ENCODE measurements around the gene RABGAP1L. TPM values are rescaled to one million over a fixed set of nuclear protein-coding genes. Genes with fewer than 3 reads are reported as not detected.

RABGAP1L gene
- total and polyA plus RNA-seq, 10 of the 15 experiments (the other 5 are each of a cell fraction or from before 2014, with no cell fraction given): 5.8 to 194 (median 113) TPM

DNA sequence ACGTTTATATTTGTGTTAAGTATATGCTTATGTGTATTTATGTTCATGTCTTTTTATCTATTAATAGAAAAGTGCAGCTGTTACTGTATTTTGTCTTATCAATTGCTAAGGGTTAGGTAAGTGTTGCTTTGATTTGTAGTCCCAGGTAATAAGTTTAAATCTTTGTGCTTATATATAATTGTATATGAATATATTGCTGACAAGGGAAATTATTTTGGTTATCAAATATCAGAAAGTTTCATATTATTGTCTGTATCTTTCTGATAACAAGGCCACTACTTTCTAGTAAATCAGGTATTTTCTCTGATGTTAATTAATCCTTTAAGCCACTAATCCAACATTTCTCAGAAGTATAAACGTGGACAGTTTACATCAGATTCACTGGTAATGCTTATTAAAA is 309.7 kb downstream of the RABGAP1L start:
- BruUV-seq (replicated peaks): no TSS peak
- FAIRE-seq: no peak
- no peak overlapping the region for H3K9ac ChIP-seq (ENCODE audit: control insufficient read depth, insufficient read depth, low read length)
- no peak overlapping the region for H3K4me2 ChIP-seq (ENCODE audit: control insufficient read depth, insufficient read depth)
- H4K20me1 ChIP-seq (ENCODE audit: control insufficient read depth, insufficient read depth): 0 out of 2 replicates have a peak, but pooled peaks cover 2% of the 10 kb centered on the region
- CTCF ChIA-PET: no interaction called here
- H3K27me3 ChIP-seq (replicated peaks in 1 of 2; ENCODE audit: control insufficient read depth in 2 of 2, insufficient read depth in 2 of 2, low read length in 1 of 2): no peaks in the 10 kb centered on the region
- no peak overlapping the region for H3K27ac ChIP-seq (ENCODE audit: control insufficient read depth, insufficient read depth)
- no peaks in the 10 kb centered on the region for H3K79me2 ChIP-seq (ENCODE audit: control insufficient read depth, insufficient read depth, low read length)
- H3K4me1 ChIP-seq (ENCODE audit: control insufficient read depth, insufficient read depth, low read length): no peaks in the 10 kb centered on the region
- no peak for ATAC-seq
- H2AFZ ChIP-seq (ENCODE audit: control insufficient read depth, low read depth, low read length): no peak overlapping the region
- SMC1A ChIA-PET (ENCODE audit: uncharacterized antibody, unreplicated experiment): no interaction called here
- POLR2A ChIA-PET: no interaction called here
- DNase-seq (ENCODE audit: low read depth, low spot score): no peak
- in situ Hi-C loops (cut with MboI): no loop called here
- H3K9me3 ChIP-seq (replicated peaks; ENCODE audit: control insufficient read depth, insufficient read depth, low read length): no peaks in the 10 kb centered on the region
- intact Hi-C loops (cut with micrococcal nuclease; ENCODE audit: unreplicated experiment): no loop called here
- RAD21 ChIA-PET (ENCODE audit: unreplicated experiment): no interaction called here
- peaks cover 0 to 6% of the 10 kb centered on the region in 2 experiments; a peak in 1 of 4 replicates for H3K36me3 ChIP-seq (ENCODE audit: control insufficient read depth in 2 of 2, insufficient read depth in 2 of 2, low read length in 1 of 2)
- H3K4me3 ChIP-seq: no peak overlapping the region
- no peak for TF ChIP-seq POU2F2 (IDR thresholded peaks at IDR 0.05; ENCODE audit: borderline replicate concordance, low read depth, low read length)
- 51% methylated on average over 2 of the region's 2 CpGs for WGBS (ENCODE audit: insufficient coverage, insufficient replicate concordance, low lambda C conversion rate, missing lambda C conversion rate)

DNA sequence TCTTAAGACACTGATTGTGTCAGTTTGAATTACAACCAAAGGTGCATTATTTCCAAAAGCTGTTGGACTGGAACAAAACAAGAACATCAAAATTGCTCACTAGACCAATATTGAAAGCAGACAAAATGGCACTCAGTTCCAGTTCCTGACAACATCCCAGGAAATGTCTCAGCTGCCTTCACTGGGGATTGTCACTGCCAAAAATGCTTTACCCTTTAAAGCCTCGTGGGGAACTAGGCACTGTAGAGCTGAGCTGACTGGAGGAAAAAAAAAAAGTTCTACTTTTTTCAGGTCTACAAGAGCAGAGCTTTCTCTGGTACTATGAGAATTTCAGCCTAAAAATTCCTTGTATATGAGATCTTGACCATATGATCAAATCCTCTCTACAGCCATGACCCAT is 310.4 kb downstream of the RABGAP1L start:
- Histone ChIP-seq H3K36me3 (ENCODE audit: control insufficient read depth in 2 of 2, insufficient read depth in 2 of 2, low read length in 1 of 2) (peaks cover 0 to 6% of the 10 kb centered on the region in 2 experiments; a peak in 1 of 4 replicates), H3K4me2 (ENCODE audit: control insufficient read depth, insufficient read depth) (no peak overlapping the region), H3K27me3 (replicated peaks in 1 of 2; ENCODE audit: control insufficient read depth in 2 of 2, insufficient read depth in 2 of 2, low read length in 1 of 2) (no peaks in the 10 kb centered on the region), H3K9me3 (replicated peaks; ENCODE audit: control insufficient read depth, insufficient read depth, low read length) (no peaks in the 10 kb centered on the region), H3K27ac (ENCODE audit: control insufficient read depth, insufficient read depth) (no peak overlapping the region), H2AFZ (ENCODE audit: control insufficient read depth, low read depth, low read length) (no peak overlapping the region), H3K79me2 (ENCODE audit: control insufficient read depth, insufficient read depth, low read length) (no peaks in the 10 kb centered on the region), H4K20me1 (ENCODE audit: control insufficient read depth, insufficient read depth) (0 out of 2 replicates have a peak, but pooled peaks cover 2% of the 10 kb centered on the region), H3K4me1 (ENCODE audit: control insufficient read depth, insufficient read depth, low read length) (no peaks in the 10 kb centered on the region), H3K4me3 (no peak overlapping the region), H3K9ac (ENCODE audit: control insufficient read depth, insufficient read depth, low read length) (no peak overlapping the region)
- RAD21 ChIA-PET (ENCODE audit: unreplicated experiment): interaction anchor here (0.8 kb wide), 1 partner anchor 257 kb away, joined by 3 read pairs; no protein-coding TSS in a partner anchor
- intact Hi-C loops (cut with micrococcal nuclease; ENCODE audit: unreplicated experiment) (no loop called here), in situ Hi-C loops (cut with MboI) (no loop called here)
- ATAC-seq (no peak), DNase-seq (ENCODE audit: low read depth, low spot score) (no peak), FAIRE-seq (no peak)
- BruUV-seq (replicated peaks): no TSS peak
- SMC1A ChIA-PET (ENCODE audit: uncharacterized antibody, unreplicated experiment): interaction anchor here (0.5 kb wide), 1 partner anchor 1648 kb away, joined by 3 read pairs; no protein-coding TSS in a partner anchor
- CTCF ChIA-PET: no interaction called here
- WGBS (ENCODE audit: insufficient coverage, insufficient replicate concordance, low lambda C conversion rate, missing lambda C conversion rate): 55% methylated on average over 1 of the region's 1 CpG
- POLR2A ChIA-PET: no interaction called here
- TF ChIP-seq, protein P1, sequence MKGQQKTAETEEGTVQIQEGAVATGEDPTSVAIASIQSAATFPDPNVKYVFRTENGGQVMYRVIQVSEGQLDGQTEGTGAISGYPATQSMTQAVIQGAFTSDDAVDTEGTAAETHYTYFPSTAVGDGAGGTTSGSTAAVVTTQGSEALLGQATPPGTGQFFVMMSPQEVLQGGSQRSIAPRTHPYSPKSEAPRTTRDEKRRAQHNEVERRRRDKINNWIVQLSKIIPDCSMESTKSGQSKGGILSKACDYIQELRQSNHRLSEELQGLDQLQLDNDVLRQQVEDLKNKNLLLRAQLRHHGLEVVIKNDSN (IDR thresholded peaks at IDR 0.05; ENCODE audit: borderline replicate concordance, extremely low read length, insufficient read depth, low read depth, low read length): no peak
- no peak for TF ChIP-seq GABPA (IDR thresholded peaks at IDR 0.05; ENCODE audit: low read depth)
- TF ChIP-seq, protein P2, sequence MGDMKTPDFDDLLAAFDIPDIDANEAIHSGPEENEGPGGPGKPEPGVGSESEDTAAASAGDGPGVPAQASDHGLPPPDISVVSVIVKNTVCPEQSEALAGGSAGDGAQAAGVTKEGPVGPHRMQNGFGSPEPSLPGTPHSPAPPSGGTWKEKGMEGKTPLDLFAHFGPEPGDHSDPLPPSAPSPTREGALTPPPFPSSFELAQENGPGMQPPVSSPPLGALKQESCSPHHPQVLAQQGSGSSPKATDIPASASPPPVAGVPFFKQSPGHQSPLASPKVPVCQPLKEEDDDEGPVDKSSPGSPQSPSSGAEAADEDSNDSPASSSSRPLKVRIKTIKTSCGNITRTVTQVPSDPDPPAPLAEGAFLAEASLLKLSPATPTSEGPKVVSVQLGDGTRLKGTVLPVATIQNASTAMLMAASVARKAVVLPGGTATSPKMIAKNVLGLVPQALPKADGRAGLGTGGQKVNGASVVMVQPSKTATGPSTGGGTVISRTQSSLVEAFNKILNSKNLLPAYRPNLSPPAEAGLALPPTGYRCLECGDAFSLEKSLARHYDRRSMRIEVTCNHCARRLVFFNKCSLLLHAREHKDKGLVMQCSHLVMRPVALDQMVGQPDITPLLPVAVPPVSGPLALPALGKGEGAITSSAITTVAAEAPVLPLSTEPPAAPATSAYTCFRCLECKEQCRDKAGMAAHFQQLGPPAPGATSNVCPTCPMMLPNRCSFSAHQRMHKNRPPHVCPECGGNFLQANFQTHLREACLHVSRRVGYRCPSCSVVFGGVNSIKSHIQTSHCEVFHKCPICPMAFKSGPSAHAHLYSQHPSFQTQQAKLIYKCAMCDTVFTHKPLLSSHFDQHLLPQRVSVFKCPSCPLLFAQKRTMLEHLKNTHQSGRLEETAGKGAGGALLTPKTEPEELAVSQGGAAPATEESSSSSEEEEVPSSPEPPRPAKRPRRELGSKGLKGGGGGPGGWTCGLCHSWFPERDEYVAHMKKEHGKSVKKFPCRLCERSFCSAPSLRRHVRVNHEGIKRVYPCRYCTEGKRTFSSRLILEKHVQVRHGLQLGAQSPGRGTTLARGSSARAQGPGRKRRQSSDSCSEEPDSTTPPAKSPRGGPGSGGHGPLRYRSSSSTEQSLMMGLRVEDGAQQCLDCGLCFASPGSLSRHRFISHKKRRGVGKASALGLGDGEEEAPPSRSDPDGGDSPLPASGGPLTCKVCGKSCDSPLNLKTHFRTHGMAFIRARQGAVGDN (IDR thresholded peaks at IDR 0.05): no peak
- TF ChIP-seq, protein P3, sequence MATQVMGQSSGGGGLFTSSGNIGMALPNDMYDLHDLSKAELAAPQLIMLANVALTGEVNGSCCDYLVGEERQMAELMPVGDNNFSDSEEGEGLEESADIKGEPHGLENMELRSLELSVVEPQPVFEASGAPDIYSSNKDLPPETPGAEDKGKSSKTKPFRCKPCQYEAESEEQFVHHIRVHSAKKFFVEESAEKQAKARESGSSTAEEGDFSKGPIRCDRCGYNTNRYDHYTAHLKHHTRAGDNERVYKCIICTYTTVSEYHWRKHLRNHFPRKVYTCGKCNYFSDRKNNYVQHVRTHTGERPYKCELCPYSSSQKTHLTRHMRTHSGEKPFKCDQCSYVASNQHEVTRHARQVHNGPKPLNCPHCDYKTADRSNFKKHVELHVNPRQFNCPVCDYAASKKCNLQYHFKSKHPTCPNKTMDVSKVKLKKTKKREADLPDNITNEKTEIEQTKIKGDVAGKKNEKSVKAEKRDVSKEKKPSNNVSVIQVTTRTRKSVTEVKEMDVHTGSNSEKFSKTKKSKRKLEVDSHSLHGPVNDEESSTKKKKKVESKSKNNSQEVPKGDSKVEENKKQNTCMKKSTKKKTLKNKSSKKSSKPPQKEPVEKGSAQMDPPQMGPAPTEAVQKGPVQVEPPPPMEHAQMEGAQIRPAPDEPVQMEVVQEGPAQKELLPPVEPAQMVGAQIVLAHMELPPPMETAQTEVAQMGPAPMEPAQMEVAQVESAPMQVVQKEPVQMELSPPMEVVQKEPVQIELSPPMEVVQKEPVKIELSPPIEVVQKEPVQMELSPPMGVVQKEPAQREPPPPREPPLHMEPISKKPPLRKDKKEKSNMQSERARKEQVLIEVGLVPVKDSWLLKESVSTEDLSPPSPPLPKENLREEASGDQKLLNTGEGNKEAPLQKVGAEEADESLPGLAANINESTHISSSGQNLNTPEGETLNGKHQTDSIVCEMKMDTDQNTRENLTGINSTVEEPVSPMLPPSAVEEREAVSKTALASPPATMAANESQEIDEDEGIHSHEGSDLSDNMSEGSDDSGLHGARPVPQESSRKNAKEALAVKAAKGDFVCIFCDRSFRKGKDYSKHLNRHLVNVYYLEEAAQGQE (IDR thresholded peaks at IDR 0.05; ENCODE audit: low read depth, low read length): no peak
- TF ChIP-seq PAX5 (IDR thresholded peaks at IDR 0.05; ENCODE audit: borderline replicate concordance, low read depth, low read length): no peak
- TF ChIP-seq EED (IDR thresholded peaks at IDR 0.05; ENCODE audit: low read depth): no peak
- no peak for TF ChIP-seq IRF4 (IDR thresholded peaks at IDR 0.05; ENCODE audit: low read depth, low read length)
- TF ChIP-seq POLR2AphosphoS5 (IDR thresholded peaks at IDR 0.05; ENCODE audit: low read length): no peak

Measured in GM12878 (cell line).